Activated CD8-positive, alpha-beta memory T cell treated with anti-CD3 and anti-CD28 coated beads, Interleukin-2, amount 50 U/mL, for 24 hours (primary cell): Measurements from ENCODE around the gene F8A2.
"Not testable (repeated sequence)": the region's sequence is repeated elsewhere in the genome, so short reads cannot be mapped to it uniquely, and the experiment has no call there.

ENCODE experiments used
- DNase-seq: peaks from one replicate; pipeline ENCODE4 v3.0.0-alpha.2; 2020; ENCODE audit errors: extremely low read depth

Gene F8A2

DNA sequence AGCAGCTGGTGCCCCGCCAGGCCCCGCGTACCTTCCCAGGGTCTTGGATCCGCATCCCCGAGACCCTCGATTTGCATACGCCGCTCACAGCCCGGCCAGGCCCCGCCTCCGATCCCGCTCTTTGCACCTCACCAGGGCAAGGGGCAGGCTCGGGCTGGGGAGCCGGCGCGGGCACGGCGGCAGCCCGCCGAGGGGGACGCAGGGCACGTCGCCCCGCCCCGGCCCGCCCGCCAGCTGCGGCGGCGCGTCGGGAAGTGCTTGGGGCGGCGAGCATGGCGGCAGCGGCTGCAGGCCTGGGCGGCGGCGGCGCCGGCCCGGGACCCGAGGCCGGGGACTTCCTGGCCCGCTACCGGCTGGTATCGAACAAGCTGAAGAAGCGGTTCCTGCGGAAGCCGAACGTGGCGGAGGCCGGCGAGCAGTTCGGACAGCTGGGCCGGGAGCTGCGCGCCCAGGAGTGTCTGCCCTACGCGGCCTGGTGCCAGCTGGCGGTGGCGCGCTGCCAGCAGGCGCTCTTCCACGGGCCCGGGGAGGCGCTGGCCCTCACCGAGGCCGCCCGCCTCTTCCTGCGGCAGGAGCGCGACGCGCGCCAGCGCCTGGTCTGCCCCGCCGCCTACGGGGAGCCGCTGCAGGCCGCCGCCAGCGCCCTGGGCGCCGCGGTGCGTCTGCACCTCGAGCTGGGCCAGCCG, at the start of gene F8A2:
Gene F8A2 (plus strand): TSS at position 253 of the 686 bp plus-strand sequence. CDS start 20 bp downstream, at position 273.
- DNase-seq, result not testable (repeated sequence)

- no peak for DNase-seq
These were observed 48.3 kb upstream of the F8A2 start for GRCh38 chrX:155333544-155334100.

GRCh38 chrX:155334486-155335336, 47.2 kb upstream of the F8A2 start, which contains the start of gene CLIC2:
TSS of gene CLIC2 (minus strand) at chrX:155334614. CDS start at chrX:155334427, 187 bp downstream.
- DNase-seq, result no peak

GRCh38 chrX:155335337-155335712, 46.6 kb upstream of the F8A2 start:
- not testable (repeated sequence) for DNase-seq

DNA sequence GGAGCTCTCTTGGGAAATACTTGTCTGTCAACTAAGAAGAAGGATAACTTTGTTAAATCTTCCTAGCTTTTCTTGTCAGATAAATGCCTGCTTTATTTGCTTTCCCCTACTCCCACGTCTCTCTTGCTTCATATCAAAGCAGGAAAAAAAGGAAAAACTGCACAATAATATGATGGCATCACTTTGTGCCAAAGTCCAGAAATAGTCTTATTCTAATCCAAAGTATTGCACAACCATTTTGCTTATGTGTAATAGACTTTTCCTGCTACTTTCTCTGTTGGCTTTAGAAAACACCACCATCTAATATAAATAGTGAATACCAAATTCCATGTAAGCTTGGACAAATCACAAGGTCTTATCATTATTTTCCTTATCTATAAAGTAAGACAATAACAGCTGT, 36.2 kb upstream of the F8A2 start:
- not testable (repeated sequence) for DNase-seq

GRCh38 chrX:155349448-155349847, 32.4 kb upstream of the F8A2 start:
- not testable (repeated sequence) for DNase-seq

DNA sequence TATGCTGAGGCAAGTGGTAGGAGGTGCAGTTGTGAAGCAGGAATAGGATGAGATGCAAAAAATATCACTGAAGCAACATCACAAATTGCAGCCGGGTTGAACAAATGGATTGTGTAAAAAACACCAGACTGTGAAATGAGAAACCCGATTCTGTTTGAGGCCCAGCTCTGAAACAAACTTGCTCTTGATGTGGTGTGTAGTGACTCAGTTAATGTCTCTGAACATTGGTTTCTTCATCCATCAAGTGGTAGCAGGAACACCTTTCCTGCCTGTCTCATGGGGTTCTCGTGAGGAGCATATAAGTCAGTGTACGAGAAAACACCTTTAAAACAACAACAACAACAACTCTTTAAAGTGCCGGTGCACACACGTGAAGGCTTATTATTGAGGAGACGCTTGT, 18.2 kb upstream of the F8A2 start:
- not testable (repeated sequence) for DNase-seq

DNA sequence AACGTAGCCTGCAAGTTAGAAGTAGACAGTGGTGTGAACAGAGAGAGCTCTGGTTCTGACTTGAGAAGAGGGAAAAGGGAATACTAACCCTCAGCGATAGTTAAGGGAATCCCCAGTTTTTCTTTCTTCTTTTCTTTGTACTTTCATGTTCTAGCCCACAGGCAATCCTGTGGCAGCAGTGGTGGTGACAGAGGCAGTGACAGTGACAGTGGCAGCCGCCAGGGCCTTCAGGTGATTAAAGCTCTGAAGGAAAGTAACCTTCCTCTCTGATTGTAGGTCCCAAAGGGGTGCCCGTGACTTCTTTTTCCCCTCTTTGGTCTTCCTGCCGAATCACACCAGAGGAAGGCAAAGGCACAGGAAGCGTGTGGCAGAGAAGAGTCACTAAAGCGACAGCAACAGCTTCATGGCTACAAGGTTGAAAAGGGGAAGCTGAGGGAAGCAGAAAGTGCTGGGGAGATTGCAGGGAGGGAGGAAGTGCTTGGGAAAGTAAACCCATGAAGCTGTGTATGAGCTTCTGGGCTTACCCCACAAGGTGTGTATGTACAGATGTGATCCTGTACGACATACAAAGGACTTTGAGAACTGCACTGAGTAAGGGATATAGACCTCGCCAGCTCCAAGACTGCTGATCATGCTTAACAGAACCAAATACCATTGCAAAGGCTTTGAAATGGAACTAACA, 8.0 kb upstream of the F8A2 start:
- DNase-seq, result not testable (repeated sequence)

- DNase-seq, result not testable (repeated sequence)
These were observed 2.1 kb upstream of the F8A2 start for GRCh38 chrX:155379802-155380201.

GRCh38 chrX:155382529-155382967, 653 bp downstream of the F8A2 start:
- not testable (repeated sequence) for DNase-seq

GRCh38 chrX:155389634-155390033, 7.7 kb downstream of the F8A2 start:
- no peak for DNase-seq

DNA sequence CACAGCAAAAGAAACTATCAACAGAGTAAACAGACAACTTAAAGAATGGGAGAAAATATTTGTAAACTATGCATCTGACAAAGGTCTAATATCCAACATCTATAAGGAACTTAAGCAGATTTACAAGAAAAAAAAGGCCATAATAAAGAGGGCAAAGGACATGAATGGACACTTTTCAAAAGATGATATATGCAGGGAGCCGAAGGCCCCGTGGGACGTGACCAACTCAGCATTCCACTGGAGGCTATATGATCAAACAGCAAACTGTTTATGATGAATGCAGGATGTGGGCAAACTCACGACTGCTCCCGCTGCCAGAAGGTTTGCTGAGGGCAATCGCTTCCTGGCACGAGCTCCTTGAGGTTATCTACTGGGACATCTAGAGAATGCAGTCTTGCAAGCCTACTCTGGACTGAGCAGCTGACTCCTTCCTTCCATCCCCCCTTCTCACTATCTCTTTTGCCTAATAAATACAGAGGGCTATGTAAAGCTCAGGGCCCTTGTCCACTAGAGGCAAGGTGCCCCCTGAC, 12.9 kb downstream of the F8A2 start:
- not testable (repeated sequence) for DNase-seq

- no peak for DNase-seq
These were observed 24.5 kb downstream of the F8A2 start for GRCh38 chrX:155406429-155406828.

DNA sequence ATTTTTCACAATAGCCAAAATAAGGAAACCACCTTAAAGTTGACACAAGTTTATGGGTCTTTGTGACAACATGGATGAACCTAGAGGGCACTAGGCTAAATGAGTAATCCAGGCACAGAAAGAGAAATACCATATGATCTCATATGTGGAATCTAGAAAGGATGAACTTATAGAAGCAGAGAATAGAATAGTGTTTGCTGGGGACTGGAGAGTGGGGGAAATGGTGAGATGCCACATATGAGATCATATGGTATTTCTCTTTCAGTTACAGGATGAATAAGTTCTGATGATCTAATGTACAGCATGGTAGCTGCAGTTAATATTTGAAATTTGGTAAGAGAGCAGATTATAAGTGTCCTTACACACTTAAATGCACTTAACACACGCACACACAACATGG, 35.9 kb downstream of the F8A2 start:
- DNase-seq, result no peak
